Measurements from ENCODE around the gene IRF7. TPM values are rescaled to one million over a fixed set of nuclear protein-coding genes. Genes with fewer than 3 reads are reported as not detected.

Gene IRF7
- total RNA-seq, 6 donors from 2014 or later, result 32.6 to 123 (median 56.2) TPM

DNA sequence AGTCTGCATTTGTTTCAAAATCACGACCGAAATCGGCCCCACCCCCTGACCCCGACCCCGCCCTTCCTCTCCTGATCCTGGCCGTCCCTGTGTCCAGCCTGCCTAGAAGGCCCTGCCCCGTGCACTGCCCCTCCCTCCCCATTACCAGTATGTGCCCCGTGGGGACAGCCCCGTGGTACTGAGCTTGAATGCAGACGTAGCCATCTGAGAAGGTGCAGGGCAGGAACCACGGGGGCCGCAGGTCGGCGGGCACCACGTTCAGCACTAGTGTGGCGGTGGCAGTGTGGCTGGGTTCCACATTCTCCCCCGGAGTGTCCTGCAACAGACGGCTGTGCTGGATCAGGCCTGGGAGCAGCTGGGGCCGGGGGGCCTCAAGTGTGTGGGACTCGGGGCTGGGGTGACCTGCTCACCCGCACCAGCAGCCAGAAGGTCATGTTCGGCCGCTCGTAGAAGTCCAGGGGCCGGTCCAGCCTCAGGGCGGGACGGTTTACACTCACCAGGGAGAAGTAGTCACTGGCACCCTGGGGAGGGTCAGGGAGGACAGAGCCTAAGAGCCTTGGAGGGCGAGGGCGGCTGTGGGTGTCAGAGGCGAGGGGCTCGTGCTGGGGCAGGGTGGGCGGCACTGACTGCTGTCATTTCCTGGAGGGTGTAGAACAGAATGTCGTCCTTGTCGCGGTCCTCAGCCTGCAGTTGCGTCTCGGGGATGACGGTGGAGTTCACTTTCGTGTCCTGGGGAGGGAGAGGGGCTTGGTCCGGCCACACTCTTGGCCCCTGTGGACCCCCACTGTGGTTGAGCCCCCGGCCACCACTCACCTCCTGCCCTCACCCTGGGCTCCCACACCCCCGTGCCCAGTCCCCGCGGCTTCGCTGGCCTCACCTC, 5.4 kb upstream of the IRF7 start:
- peaks cover 0 to 4% (median 3%) of the 10 kb centered on the region in 4 donors for H3K27me3 ChIP-seq
- no peaks in the 10 kb centered on the region for H3K9me3 ChIP-seq
- H3K4me3 ChIP-seq, result no peak overlapping the region
- no peak for TF ChIP-seq EP300 (IDR thresholded peaks at IDR 0.05)
- TF ChIP-seq POLR2AphosphoS5 (IDR thresholded peaks at IDR 0.05), result no peak
- TF ChIP-seq POLR2A (IDR thresholded peaks at IDR 0.05), result no peak
- TF ChIP-seq, protein P1, sequence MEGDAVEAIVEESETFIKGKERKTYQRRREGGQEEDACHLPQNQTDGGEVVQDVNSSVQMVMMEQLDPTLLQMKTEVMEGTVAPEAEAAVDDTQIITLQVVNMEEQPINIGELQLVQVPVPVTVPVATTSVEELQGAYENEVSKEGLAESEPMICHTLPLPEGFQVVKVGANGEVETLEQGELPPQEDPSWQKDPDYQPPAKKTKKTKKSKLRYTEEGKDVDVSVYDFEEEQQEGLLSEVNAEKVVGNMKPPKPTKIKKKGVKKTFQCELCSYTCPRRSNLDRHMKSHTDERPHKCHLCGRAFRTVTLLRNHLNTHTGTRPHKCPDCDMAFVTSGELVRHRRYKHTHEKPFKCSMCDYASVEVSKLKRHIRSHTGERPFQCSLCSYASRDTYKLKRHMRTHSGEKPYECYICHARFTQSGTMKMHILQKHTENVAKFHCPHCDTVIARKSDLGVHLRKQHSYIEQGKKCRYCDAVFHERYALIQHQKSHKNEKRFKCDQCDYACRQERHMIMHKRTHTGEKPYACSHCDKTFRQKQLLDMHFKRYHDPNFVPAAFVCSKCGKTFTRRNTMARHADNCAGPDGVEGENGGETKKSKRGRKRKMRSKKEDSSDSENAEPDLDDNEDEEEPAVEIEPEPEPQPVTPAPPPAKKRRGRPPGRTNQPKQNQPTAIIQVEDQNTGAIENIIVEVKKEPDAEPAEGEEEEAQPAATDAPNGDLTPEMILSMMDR (IDR thresholded peaks at IDR 0.05), result no peak
- ATAC-seq (ENCODE audit: low FRiP score in 2 of 2) (no peak), DNase-seq (peak in 1 of 2 donors; percentile 77)
- no peak overlapping the region for H3K27ac ChIP-seq
- H3K36me3 ChIP-seq, result peaks cover 0 to 11% (median 2%) of the 10 kb centered on the region in 4 donors
- peaks cover 4 to 12% (median 7%) of the 10 kb centered on the region in 4 donors for H3K4me1 ChIP-seq
- WGBS, 2 donors, result 69 to 72% methylated on average over 20 to 38 of the region's 45 CpGs

DNA sequence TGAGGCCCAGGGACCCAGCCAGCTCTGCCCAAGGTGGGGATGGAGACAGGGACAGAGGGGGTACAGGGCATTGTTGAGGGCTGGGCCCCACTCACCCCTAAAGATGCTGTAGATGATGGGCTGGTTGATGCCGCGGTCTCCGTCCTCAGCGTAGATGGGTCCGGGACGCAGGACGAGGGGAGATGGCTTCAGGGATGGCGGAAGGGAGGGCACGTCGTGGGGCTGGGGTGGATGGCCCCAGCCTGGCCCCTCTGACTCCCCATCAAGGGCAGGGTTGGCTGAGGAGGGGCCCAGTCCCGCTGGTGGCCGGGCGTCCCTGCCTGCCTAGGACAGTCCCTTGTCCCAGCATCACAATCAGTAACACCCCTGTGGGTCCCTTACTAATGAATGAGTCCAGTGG, 4.5 kb upstream of the IRF7 start:
- peaks cover 0 to 11% (median 2%) of the 10 kb centered on the region in 4 donors for H3K36me3 ChIP-seq
- no peak for TF ChIP-seq EP300 (IDR thresholded peaks at IDR 0.05)
- no peak for TF ChIP-seq POLR2AphosphoS5 (IDR thresholded peaks at IDR 0.05)
- no peak for TF ChIP-seq POLR2A (IDR thresholded peaks at IDR 0.05)

DNA sequence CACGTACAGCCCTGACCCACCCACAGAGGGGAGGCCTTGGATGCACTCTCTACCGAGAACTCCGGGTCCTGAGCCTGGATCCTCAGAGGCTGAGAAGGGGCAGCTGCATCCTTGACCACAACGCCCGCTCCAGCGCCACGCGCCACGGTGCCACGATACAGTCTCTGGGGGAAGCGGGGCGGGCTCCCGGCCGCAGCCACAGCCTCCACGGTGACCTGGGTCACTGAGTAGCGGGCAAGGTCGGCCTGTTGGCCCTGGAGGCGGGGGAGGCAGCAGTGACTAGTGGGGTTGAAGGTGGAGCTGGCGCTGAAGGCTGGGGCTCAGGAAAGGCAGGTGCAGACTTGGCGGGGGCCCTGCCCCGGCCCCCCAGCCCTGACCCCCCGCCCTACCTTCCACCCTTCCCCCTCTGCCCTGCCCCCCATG, 3.9 kb upstream of the IRF7 start:
- peaks cover 0 to 14% (median 3%) of the 10 kb centered on the region in 4 donors for H3K36me3 ChIP-seq
- TF ChIP-seq POLR2A (IDR thresholded peaks at IDR 0.05) (no peak), POLR2AphosphoS5 (IDR thresholded peaks at IDR 0.05) (no peak), EP300 (IDR thresholded peaks at IDR 0.05) (no peak)
- TF ChIP-seq, protein P1 (IDR thresholded peaks at IDR 0.05), result no peak
- no peak overlapping the region for H3K4me3 ChIP-seq
- peaks cover 0 to under 1% (median 0%) of the 10 kb centered on the region in 4 donors for H3K27me3 ChIP-seq
- peaks cover 11 to 22% (median 17%) of the 10 kb centered on the region in 4 donors for H3K4me1 ChIP-seq
- H3K9me3 ChIP-seq, result no peaks in the 10 kb centered on the region
- no peak overlapping the region for H3K27ac ChIP-seq
- 91 to 100% methylated on average over 3 to 19 of the region's 22 CpGs for WGBS, 2 donors
- peak in 1 of 2 donors; percentile 85 for DNase-seq
- no peak for ATAC-seq (ENCODE audit: low FRiP score in 2 of 2)

More for the DNA sequence above, 4.5 kb upstream of the IRF7 start:
- 98% methylated on average over 13 of the region's 13 CpGs for WGBS, 2 donors
- H3K27ac ChIP-seq, result no peak overlapping the region
- DNase-seq, result peak in 1 of 2 donors; percentile 64
- ATAC-seq (ENCODE audit: low FRiP score in 2 of 2), result no peak
- H3K4me3 ChIP-seq, result no peak overlapping the region
- peaks cover 5 to 16% (median 11%) of the 10 kb centered on the region in 4 donors for H3K4me1 ChIP-seq
- H3K9me3 ChIP-seq, result no peaks in the 10 kb centered on the region
- H3K27me3 ChIP-seq, result peaks cover 0 to 2% (median 0%) of the 10 kb centered on the region in 4 donors

DNA sequence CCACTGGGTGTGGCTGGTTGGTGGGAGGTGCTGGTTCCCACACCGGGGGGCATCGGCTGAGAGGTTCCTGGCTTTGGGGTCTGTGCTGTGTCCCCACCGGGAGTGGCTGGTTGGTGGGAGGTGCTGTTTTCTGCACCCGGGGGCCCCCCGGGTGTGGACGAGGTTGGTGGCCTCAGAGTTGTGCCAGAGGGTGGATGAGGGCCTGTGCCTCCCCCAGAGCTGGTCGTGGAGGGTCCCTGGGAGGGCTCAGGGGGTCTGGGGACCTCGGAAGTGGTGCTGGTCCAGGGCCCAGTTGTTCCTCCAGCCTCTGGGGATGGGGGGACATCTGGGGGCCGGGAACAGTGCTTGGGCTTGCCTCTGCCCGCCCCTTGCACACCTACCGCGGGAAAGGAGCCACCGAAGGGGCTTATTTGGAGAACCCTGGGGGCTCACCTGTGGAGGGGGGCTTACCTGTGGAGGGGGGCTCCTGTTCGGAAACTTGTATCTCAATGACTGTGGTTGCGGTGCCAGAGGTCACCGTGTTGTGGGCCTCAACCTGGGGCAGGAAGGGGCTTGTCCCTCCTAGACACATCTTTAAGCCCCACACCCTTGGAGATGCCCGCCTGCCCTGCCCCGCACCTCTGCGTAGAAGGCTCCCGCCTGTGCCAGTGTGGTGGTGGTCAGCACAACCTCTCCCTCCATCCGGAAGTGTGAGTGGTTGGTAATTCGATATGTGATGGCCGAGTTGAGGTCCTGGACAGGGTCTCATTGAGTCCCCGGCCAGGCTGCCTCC, 3.3 kb upstream of the IRF7 start:
- no peaks in the 10 kb centered on the region for H3K9me3 ChIP-seq
- H3K4me1 ChIP-seq, result peaks cover 17 to 28% (median 23%) of the 10 kb centered on the region in 4 donors
- WGBS, 2 donors, result 93 to 95% methylated on average over 13 to 24 of the region's 24 CpGs
- no peak for ATAC-seq (ENCODE audit: low FRiP score in 2 of 2)
- peaks cover 0 to 20% (median 8%) of the 10 kb centered on the region in 4 donors for H3K36me3 ChIP-seq
- H3K27ac ChIP-seq, result no peak overlapping the region
- H3K4me3 ChIP-seq, result no peak overlapping the region
- H3K27me3 ChIP-seq, result no peaks in the 10 kb centered on the region
- TF ChIP-seq, protein P1 (IDR thresholded peaks at IDR 0.05), result no peak
- TF ChIP-seq EP300 (IDR thresholded peaks at IDR 0.05), result no peak
- TF ChIP-seq POLR2AphosphoS5 (IDR thresholded peaks at IDR 0.05), result no peak
- TF ChIP-seq POLR2A (IDR thresholded peaks at IDR 0.05), result no peak
- DNase-seq, result peak in 1 of 2 donors; percentile 52
